ENCODE results near the gene NEIL1. TPM values are rescaled to one million over a fixed set of nuclear protein-coding genes. Genes with fewer than 3 reads are reported as not detected.
"Not testable (repeated sequence)": the region's sequence is repeated elsewhere in the genome, so short reads cannot be mapped to it uniquely, and the experiment has no call there.

NEIL1 gene
- total RNA-seq, 1 donor from 2014 or later: 42.1 TPM

DNA sequence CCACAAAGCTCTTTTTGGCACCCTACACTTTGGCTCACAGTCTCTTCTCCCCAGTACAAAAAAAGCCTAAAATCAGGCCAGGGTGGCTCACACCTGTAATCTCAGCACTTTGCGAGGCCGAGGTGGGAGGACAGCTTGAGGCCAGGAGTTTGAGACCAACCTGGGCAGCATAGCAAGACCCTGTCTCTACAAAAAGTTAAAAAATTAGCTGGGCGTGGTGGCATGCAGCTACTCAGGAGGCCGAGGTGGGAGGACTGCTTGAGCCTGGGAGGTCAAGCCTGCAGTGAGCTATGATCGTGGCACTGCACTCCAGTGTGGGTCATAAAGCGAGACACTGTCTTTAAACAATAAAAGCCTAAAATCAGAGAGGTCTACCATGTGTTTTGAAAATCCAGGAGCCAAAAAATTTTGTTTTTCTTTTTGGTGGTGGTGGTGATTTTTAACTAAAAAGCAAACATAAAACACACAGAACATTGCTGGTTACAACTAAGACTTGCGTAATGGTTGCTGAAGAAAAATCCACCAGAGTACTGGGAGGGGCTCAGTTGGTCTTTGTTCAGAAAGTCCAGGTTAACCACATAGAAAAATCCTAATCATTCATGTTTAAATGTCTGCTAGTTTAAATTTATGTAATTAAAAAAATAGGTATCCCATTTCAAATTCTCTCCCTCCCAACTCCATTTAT is 23.2 kb downstream of the NEIL1 start:
- TF ChIP-seq, protein P1, sequence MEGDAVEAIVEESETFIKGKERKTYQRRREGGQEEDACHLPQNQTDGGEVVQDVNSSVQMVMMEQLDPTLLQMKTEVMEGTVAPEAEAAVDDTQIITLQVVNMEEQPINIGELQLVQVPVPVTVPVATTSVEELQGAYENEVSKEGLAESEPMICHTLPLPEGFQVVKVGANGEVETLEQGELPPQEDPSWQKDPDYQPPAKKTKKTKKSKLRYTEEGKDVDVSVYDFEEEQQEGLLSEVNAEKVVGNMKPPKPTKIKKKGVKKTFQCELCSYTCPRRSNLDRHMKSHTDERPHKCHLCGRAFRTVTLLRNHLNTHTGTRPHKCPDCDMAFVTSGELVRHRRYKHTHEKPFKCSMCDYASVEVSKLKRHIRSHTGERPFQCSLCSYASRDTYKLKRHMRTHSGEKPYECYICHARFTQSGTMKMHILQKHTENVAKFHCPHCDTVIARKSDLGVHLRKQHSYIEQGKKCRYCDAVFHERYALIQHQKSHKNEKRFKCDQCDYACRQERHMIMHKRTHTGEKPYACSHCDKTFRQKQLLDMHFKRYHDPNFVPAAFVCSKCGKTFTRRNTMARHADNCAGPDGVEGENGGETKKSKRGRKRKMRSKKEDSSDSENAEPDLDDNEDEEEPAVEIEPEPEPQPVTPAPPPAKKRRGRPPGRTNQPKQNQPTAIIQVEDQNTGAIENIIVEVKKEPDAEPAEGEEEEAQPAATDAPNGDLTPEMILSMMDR (IDR thresholded peaks at IDR 0.05): no peak
- H3K36me3 ChIP-seq: peaks cover 57% of the 10 kb centered on the region
- H3K4me1 ChIP-seq: peaks cover 18% of the 10 kb centered on the region
- H3K4me3 ChIP-seq: no peak overlapping the region
- peak overlapping the region; percentile 99 for H3K27ac ChIP-seq
- ATAC-seq: no peak
- intact Hi-C loops (cut with DNase I): no loop called here
- no peak for DNase-seq
- no peaks in the 10 kb centered on the region for H3K27me3 ChIP-seq
- no peaks in the 10 kb centered on the region for H3K9me3 ChIP-seq

DNA sequence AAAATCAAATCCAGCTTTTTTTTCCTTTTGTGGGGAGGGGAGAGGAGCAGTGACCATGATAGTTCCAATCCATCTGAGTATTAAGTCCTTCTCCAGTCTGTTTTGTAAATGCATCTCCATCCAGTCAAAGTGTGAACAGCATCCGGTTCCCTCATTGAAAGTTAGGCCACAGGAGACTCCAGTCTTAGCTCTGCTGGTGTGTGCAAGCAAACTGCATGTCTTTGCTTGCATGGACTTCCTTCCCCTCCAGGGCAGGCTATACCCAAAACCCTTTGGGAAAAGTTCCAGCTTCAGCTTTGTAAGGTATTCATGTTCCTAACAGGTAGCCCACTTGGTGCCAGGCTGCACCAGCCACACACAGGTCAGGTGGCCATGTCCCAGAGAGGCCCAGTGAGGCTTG is 24.6 kb downstream of the NEIL1 start:
- TF ChIP-seq, protein P1 (IDR thresholded peaks at IDR 0.05): no peak
- no peaks in the 10 kb centered on the region for H3K27me3 ChIP-seq
- H3K36me3 ChIP-seq: peaks cover 57% of the 10 kb centered on the region
- ATAC-seq (no peak), DNase-seq (no peak)
- no peak overlapping the region for H3K4me3 ChIP-seq
- intact Hi-C loops (cut with DNase I): no loop called here
- no peaks in the 10 kb centered on the region for H3K9me3 ChIP-seq
- no peak overlapping the region for H3K27ac ChIP-seq
- peaks cover 18% of the 10 kb centered on the region for H3K4me1 ChIP-seq

DNA sequence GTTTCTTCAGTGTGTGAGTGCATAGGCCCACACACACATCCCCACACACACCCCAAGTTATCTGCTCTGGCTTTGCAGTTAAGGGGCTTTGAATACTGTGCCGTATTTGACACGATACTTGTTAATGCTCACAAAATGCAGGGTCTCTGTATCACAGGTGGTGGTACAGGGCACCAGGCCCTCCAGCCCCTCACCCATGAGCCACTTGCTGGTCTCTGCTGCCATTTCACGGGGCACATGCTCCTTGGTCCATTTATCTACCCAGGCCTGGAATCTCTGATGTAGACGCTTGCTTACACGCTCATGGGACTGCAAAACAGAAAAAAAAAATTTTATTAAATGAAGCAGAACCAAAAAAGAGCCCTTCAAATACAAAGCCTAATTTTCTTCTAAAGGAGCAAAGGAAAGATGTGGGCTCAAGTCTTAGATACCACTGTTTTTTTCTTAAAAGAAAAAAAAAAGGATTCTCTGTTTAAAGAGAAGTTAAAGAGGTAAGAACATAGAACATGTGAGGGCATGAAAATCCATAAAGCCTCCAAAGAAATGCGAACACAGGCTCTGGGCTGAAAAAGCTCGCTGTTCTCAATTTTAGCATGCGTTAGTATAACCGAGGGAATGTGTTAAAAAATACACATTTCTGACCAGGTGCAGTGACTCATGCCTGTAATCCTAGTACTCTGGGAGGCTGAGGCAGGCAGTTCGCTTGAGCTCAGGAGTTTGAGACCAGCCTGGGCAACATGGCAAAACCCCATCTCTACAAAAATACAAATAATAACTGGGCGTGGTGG is 25.3 kb downstream of the NEIL1 start:
- Histone ChIP-seq H3K27me3 (no peaks in the 10 kb centered on the region), H3K4me3 (no peak overlapping the region), H3K36me3 (peaks cover 57% of the 10 kb centered on the region), H3K4me1 (peaks cover 18% of the 10 kb centered on the region), H3K9me3 (no peaks in the 10 kb centered on the region), H3K27ac (no peak overlapping the region)
- TF ChIP-seq, protein P1 (IDR thresholded peaks at IDR 0.05): no peak
- ATAC-seq (no peak), DNase-seq (no peak)
- intact Hi-C loops (cut with DNase I): no loop called here

DNA sequence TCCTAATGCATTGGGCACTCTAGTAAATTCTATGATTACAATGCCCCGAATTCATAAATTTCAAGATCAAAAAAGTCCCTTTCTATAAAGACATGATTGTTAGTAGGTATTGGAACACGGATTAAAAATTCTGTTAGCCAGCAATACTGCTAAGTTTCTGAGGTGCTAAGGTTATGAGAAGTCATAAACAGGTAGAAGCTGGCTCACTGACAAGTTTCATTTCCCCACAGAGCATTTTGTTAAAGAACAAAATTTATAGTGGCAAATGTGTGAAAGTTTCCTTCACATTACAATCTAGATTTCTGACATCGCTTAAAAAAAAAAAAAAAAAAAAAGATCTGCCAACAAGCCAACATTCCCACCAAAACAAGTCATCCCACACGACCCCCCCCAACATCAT is 33.9 kb downstream of the NEIL1 start:
- H3K27me3 ChIP-seq: no peaks in the 10 kb centered on the region
- intact Hi-C loops (cut with DNase I): no loop called here
- no peaks in the 10 kb centered on the region for H3K4me1 ChIP-seq
- ATAC-seq: no peak
- H3K9me3 ChIP-seq: no peaks in the 10 kb centered on the region
- TF ChIP-seq, protein P1 (IDR thresholded peaks at IDR 0.05): no peak
- no peak overlapping the region for H3K27ac ChIP-seq
- H3K4me3 ChIP-seq: no peak overlapping the region
- H3K36me3 ChIP-seq: peaks cover 97% of the 10 kb centered on the region
- no peak for DNase-seq

DNA sequence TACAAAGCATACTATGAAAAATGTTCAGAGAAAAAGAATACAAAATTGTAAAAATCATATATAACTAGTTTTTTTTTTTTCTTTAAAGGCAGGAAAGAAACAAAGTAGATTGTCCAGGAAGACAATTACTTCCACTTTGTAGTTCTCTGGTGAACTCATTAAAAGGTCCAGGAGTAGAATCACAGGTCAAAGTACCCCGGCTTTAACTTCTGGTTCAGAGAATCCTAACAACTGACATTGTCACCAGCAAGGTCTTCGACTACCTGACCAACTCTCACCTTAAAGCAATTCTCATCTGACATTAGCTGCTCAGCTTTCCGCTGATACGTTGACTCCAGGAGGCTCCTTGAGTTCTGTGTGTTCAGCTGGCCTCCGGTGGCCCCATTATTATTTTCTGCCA is 37.1 kb downstream of the NEIL1 start:
- H3K27me3 ChIP-seq; H3K27ac ChIP-seq; H3K4me3 ChIP-seq; intact Hi-C loops (cut with DNase I); H3K9me3 ChIP-seq; H3K4me1 ChIP-seq; DNase-seq; ATAC-seq: not testable (repeated sequence)
- peaks cover 96% of the 10 kb centered on the region for H3K36me3 ChIP-seq

DNA sequence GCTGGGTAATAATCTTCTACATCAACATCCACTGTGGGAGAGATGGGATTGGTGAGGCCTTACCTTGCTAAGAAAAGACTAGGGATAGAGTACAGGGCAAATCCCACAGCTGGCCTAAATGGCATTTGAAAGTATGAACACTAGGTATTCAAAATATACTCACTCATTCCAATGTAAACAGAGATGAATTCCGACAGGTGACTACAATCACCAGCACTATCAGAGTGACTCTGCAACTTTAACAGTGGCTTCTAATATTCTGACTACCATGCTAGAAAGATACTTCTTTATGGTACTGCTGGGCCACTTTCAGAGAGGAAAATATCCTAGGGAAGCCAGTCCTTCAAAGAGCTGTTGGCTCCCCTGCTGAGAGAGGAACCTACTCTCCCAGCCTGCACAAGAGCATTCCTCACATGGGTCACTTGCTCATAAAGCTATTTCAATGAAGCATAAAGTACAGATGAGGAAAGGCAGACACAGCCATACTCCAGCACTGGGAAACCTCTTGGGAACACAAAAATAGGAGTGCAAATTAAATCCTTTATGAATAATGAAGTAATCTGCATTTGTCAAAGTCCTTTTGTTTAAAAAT is 43.0 kb downstream of the NEIL1 start:
- H3K36me3 ChIP-seq: peaks cover 99% of the 10 kb centered on the region
- no peak overlapping the region for H3K4me3 ChIP-seq
- ATAC-seq (peak; percentile 34), DNase-seq (no peak)
- H3K9me3 ChIP-seq: no peaks in the 10 kb centered on the region
- no peaks in the 10 kb centered on the region for H3K4me1 ChIP-seq
- intact Hi-C loops (cut with DNase I): no loop called here
- TF ChIP-seq, protein P1 (IDR thresholded peaks at IDR 0.05): no peak
- no peak overlapping the region for H3K27ac ChIP-seq
- H3K27me3 ChIP-seq: no peaks in the 10 kb centered on the region
